A549 (cell line): ENCODE data around the gene RAB26.
"Not testable (repeated sequence)": the region's sequence is repeated elsewhere in the genome, so short reads cannot be mapped to it uniquely, and the experiment has no call there.

ENCODE experiments used
- CTCF ChIP-seq: fragments of >200 bp; sonication (Bioruptor Twin); formaldehyde crosslinking; IDR thresholded peaks from 3 replicates; pipeline ENCODE4 v1.5.1; 2016
- EP300 ChIP-seq, 2 experiments: fragments of >200 bp; sonication (Bioruptor Twin); formaldehyde crosslinking; IDR thresholded peaks; 2 replicates in 1 of 2; 3 replicates in 1 of 2; pipeline ENCODE4 v1.6.1; 2016 to 2017
- FOSB ChIP-seq: fragments of 250-450 bp; sonication (Bioruptor Pico); IDR thresholded peaks from 2 replicates; pipeline ENCODE4 v1.5.0; 2020; ENCODE audit warnings: mild to moderate bottlenecking, moderate library complexity
- HOXB5 ChIP-seq: fragments of 250-450 bp; sonication (Bioruptor Pico); IDR thresholded peaks from 2 replicates; pipeline ENCODE4 v1.5.0; 2020; ENCODE audit warnings: mild to moderate bottlenecking, moderate library complexity
- REST ChIP-seq: fragments of 200-600 bp; sonication (generic); IDR thresholded peaks from 2 replicates; pipeline ENCODE4 v1.6.1; 2016; ENCODE audit warnings: antibody characterized with exemption, mild to moderate bottlenecking, moderate library complexity

GRCh38 chr16:2129890-2130447 lies 18.5 kb upstream of the RAB26 start:
- not testable (repeated sequence) for TF ChIP-seq FOSB (CRISPR knock-in tag); CTCF; EP300 (IDR thresholded peaks at IDR 0.05); HOXB5 (CRISPR knock-in tag); REST
